ENCODE measurements around the gene AQR. TPM values are rescaled to one million over a fixed set of nuclear protein-coding genes. Genes with fewer than 3 reads are reported as not detected.
A peak's percentile ranks its signal among the peaks of the same experiment; 100 is the strongest.

Gene AQR
- total and polyA plus RNA-seq, 10 of the 15 experiments (the other 5 are each of a cell fraction or from before 2014, with no cell fraction given) = 18.2 to 53.5 (median 32.6) TPM

DNA sequence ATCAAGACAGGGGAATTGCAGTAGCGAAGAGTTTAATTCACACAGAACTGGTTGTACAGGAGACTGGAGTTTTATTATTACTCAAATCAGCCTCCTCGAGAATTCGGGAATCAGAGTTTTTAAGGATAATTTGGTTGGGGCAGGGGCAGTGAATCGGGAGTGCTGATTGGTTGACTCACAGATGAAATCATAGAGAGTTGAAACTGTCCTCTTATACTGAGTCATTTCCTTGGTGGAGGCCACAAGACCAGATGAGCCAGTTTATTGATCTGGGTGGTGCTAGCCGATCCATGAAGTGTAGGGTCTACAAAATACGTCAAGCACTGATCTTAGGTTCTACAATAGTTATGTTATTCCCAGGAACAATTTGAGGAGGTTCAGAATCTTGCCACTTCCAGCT lies 23.9 kb upstream of the AQR start:
- Histone ChIP-seq H2AFZ (ENCODE audit: control insufficient read depth, low read depth, low read length) (peak overlapping the region; percentile 37), H3K36me3 (ENCODE audit: control insufficient read depth in 2 of 2, insufficient read depth in 2 of 2, low read length in 1 of 2) (no peaks in the 10 kb centered on the region), H3K27me3 (replicated peaks in 1 of 2; ENCODE audit: control insufficient read depth in 2 of 2, insufficient read depth in 2 of 2, low read length in 1 of 2) (no peaks in the 10 kb centered on the region), H3K4me1 (ENCODE audit: control insufficient read depth, insufficient read depth, low read length) (peaks cover 35% of the 10 kb centered on the region), H3K79me2 (ENCODE audit: control insufficient read depth, insufficient read depth, low read length) (no peaks in the 10 kb centered on the region), H3K9ac (ENCODE audit: control insufficient read depth, insufficient read depth, low read length) (no peak overlapping the region), H3K4me3 (no peak overlapping the region), H3K27ac (ENCODE audit: control insufficient read depth, insufficient read depth) (peak overlapping the region; percentile 66), H3K9me3 (replicated peaks; ENCODE audit: control insufficient read depth, insufficient read depth, low read length) (no peaks in the 10 kb centered on the region), H3K4me2 (ENCODE audit: control insufficient read depth, insufficient read depth) (peak overlapping the region; percentile 75), H4K20me1 (ENCODE audit: control insufficient read depth, insufficient read depth) (no peaks in the 10 kb centered on the region)
- ChIA-PET SMC1A (ENCODE audit: uncharacterized antibody, unreplicated experiment) (interaction anchor here (0.9 to 1.0 kb wide), 3 partner anchors 20 to 189 kb away, joined by 3 to 4 read pairs (median 3); no protein-coding TSS in a partner anchor), CTCF (interaction anchor here (0.6 to 2.0 kb wide), 5 partner anchors 9 to 451 kb away, joined by 3 to 7 read pairs (median 3); partner anchors contain the start of gene AQR), POLR2A (interaction anchor here (1.0 kb wide), 1 partner anchor 9 kb away, joined by 4 read pairs; no protein-coding TSS in a partner anchor), RAD21 (ENCODE audit: unreplicated experiment) (interaction anchor here (1.4 kb wide), 1 partner anchor 17 kb away, joined by 3 read pairs; no protein-coding TSS in a partner anchor)
- FAIRE-seq (no peak), ATAC-seq (peak; percentile 79), DNase-seq (ENCODE audit: low read depth, low spot score) (no peak)
- intact Hi-C loops (cut with micrococcal nuclease; ENCODE audit: unreplicated experiment) = loop anchor here (10.0 kb wide), 1 partner anchor 551 kb away; the partner anchor contains the start of gene DPH6
- BruUV-seq (replicated peaks) = no TSS peak
- in situ Hi-C loops (cut with MboI) = no loop called here
- WGBS (ENCODE audit: insufficient coverage, insufficient replicate concordance, low lambda C conversion rate, missing lambda C conversion rate) = 37% methylated on average over 6 of the region's 6 CpGs
- TF ChIP-seq, protein P1, sequence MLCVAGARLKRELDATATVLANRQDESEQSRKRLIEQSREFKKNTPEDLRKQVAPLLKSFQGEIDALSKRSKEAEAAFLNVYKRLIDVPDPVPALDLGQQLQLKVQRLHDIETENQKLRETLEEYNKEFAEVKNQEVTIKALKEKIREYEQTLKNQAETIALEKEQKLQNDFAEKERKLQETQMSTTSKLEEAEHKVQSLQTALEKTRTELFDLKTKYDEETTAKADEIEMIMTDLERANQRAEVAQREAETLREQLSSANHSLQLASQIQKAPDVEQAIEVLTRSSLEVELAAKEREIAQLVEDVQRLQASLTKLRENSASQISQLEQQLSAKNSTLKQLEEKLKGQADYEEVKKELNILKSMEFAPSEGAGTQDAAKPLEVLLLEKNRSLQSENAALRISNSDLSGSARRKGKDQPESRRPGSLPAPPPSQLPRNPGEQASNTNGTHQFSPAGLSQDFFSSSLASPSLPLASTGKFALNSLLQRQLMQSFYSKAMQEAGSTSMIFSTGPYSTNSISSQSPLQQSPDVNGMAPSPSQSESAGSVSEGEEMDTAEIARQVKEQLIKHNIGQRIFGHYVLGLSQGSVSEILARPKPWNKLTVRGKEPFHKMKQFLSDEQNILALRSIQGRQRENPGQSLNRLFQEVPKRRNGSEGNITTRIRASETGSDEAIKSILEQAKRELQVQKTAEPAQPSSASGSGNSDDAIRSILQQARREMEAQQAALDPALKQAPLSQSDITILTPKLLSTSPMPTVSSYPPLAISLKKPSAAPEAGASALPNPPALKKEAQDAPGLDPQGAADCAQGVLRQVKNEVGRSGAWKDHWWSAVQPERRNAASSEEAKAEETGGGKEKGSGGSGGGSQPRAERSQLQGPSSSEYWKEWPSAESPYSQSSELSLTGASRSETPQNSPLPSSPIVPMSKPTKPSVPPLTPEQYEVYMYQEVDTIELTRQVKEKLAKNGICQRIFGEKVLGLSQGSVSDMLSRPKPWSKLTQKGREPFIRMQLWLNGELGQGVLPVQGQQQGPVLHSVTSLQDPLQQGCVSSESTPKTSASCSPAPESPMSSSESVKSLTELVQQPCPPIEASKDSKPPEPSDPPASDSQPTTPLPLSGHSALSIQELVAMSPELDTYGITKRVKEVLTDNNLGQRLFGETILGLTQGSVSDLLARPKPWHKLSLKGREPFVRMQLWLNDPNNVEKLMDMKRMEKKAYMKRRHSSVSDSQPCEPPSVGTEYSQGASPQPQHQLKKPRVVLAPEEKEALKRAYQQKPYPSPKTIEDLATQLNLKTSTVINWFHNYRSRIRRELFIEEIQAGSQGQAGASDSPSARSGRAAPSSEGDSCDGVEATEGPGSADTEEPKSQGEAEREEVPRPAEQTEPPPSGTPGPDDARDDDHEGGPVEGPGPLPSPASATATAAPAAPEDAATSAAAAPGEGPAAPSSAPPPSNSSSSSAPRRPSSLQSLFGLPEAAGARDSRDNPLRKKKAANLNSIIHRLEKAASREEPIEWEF (IDR thresholded peaks at IDR 0.05; ENCODE audit: insufficient replicate concordance, low read depth, low read length) = peak; percentile 71
- TF ChIP-seq, protein P2, sequence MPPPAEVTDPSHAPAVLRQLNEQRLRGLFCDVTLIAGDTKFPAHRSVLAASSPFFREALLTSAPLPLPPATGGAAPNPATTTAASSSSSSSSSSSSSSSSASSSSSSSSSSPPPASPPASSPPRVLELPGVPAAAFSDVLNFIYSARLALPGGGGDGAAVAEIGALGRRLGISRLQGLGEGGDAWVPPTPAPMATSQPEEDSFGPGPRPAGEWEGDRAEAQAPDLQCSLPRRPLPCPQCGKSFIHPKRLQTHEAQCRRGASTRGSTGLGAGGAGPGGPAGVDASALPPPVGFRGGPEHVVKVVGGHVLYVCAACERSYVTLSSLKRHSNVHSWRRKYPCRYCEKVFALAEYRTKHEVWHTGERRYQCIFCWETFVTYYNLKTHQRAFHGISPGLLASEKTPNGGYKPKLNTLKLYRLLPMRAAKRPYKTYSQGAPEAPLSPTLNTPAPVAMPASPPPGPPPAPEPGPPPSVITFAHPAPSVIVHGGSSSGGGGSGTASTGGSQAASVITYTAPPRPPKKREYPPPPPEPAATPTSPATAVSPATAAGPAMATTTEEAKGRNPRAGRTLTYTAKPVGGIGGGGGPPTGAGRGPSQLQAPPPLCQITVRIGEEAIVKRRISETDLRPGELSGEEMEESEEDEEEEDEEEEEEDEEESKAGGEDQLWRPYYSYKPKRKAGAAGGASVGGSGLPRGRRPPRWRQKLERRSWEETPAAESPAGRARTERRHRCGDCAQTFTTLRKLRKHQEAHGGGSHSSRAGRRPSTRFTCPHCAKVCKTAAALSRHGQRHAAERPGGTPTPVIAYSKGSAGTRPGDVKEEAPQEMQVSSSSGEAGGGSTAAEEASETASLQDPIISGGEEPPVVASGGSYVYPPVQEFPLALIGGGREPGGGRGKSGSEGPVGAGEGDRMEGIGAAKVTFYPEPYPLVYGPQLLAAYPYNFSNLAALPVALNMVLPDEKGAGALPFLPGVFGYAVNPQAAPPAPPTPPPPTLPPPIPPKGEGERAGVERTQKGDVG (CRISPR knock-in tag; IDR thresholded peaks at IDR 0.05) = no peak
- TF ChIP-seq SPI1 (IDR thresholded peaks at IDR 0.05; ENCODE audit: borderline replicate concordance, insufficient read depth, low read depth, low read length) = no peak
- no peak for TF ChIP-seq POLR2A (IDR thresholded peaks at IDR 0.05; ENCODE audit: low read depth, low read length)
- peak; percentile 49; the same call in 1 of the 2 replicates for TF ChIP-seq PML (IDR thresholded peaks at IDR 0.05; ENCODE audit: low read length)
- TF ChIP-seq, protein P3, sequence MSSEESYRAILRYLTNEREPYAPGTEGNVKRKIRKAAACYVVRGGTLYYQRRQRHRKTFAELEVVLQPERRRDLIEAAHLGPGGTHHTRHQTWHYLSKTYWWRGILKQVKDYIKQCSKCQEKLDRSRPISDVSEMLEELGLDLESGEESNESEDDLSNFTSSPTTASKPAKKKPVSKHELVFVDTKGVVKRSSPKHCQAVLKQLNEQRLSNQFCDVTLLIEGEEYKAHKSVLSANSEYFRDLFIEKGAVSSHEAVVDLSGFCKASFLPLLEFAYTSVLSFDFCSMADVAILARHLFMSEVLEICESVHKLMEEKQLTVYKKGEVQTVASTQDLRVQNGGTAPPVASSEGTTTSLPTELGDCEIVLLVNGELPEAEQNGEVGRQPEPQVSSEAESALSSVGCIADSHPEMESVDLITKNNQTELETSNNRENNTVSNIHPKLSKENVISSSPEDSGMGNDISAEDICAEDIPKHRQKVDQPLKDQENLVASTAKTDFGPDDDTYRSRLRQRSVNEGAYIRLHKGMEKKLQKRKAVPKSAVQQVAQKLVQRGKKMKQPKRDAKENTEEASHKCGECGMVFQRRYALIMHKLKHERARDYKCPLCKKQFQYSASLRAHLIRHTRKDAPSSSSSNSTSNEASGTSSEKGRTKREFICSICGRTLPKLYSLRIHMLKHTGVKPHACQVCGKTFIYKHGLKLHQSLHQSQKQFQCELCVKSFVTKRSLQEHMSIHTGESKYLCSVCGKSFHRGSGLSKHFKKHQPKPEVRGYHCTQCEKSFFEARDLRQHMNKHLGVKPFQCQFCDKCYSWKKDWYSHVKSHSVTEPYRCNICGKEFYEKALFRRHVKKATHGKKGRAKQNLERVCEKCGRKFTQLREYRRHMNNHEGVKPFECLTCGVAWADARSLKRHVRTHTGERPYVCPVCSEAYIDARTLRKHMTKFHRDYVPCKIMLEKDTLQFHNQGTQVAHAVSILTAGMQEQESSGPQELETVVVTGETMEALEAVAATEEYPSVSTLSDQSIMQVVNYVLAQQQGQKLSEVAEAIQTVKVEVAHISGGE (CRISPR knock-in tag; IDR thresholded peaks at IDR 0.05) = no peak
- TF ChIP-seq JUNB (IDR thresholded peaks at IDR 0.05) = no peak
- no peak for TF ChIP-seq CBX5 (IDR thresholded peaks at IDR 0.05; ENCODE audit: low read depth)
- TF ChIP-seq NFYB (IDR thresholded peaks at IDR 0.05; ENCODE audit: insufficient read depth, low read depth, low read length) = peak; percentile 51; the same call in 1 of the 2 replicates
- TF ChIP-seq RAD51 (IDR thresholded peaks at IDR 0.05) = no peak
- TF ChIP-seq SMAD5 (IDR thresholded peaks at IDR 0.05; ENCODE audit: low read depth) = no peak

Measured in GM12878 (cell line).